CD4-positive, alpha-beta T cell treated with Interleukin-21 for 1 hour (primary cell): ENCODE data around the gene SLC30A1.
A peak's percentile ranks its signal among the peaks of the same experiment; 100 is the strongest.

Source experiments
- DNase-seq: peaks from one replicate; pipeline ENCODE4 v3.0.0-alpha.2; 2020

SLC30A1 gene

DNA sequence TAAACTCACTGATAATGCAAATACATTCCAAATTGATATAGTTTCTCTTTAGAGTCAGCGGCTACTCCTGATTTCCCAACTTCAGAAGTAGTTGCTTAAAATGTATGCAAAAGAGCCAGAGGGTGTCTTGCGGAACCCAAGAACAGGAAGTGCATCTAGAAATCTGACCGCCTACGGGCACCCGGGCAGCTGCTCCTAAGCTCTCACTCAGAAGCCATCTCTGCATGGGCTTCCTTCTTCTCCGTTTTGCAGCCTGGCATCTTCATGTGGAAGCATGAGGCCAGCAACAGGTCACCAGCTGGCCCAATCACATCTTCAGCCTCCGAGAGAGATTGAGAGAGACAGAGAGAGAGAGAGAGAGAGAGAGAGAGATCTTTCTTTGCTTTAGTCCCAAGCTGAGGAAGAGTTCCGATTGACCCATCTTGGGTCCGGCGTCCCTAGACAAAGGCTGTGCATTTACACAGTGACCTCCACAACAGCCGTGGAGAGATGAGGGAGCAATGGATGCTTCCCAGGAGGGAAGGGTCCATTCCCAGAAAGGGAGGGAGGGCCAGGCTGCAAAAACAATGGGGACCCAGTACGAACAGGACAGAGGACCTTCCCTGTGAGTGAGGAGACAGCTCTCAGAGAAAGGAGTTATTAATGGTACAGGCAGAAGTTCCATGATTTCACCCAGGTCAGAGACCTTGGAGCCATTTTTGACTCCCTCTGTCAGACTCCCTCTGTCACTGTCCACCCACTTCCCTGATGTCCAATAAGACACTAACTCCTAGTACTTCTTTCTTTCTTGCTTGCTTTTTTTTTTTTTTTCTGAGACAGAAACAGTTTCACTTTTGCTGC is 28.2 kb upstream of the SLC30A1 start:
- DNase-seq, result peak; percentile 30

DNA sequence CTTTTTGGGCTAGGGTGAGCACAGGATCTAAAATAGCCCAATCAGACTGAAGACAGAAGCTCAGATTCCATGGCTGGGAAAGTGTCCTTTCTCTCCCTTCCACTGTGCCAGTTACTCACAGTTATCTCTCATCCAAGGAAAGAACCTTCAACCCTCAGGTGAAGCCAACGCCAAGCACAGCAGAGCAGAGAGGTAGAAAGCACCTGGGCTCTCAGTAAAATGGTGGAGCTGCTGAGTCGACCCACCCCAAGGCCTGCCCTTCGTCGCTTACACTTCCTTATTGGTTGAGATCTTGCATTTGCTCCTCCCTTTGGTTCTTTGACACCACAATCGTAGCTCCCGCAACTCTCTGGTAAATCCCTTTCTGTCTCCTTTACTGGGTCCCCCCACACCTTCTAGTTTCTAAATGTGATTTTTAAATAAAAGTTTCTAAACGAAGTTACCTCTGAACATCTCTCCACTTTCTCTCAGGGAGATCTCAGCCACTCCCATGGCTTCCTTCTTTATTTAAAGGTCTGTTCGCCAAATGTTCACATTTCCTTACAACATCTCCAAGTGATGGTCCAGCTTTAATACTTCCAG is 27.5 kb upstream of the SLC30A1 start:
- DNase-seq, result peak; percentile 11

DNA sequence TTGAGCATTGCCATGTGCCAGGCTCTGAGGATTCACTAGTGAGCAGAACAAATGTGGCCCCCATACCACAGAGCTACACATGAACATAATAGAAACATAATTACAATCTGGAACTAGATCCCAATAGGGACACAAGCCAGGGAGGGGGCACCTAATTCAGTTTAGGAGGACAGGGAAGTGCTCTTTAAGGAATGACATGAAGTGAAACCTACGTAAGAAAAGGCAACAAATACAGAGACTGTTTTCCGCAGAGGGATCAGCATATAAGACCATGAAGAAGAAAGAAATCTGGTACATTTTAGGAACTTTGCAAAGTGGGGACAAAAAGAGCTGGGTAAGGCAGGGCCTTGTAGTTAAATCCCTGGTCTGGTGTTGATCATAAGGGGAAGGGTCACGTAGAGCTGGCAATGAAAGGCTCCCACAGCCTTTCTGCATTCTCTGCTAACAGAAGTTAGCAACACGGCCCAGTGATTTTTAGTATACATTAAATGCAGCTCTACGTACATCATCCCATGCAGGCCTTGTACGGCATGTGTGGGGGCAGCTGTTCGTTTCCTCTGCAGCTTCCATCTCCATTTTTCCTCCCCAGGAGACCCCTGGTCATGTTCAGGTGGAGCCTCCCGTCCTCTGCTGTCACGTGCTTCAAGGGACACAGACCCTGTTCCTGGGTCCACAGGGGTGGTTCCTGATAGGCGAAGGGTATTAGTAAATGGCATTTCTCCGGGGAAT is 26.8 kb upstream of the SLC30A1 start:
- DNase-seq, result no peak

DNA sequence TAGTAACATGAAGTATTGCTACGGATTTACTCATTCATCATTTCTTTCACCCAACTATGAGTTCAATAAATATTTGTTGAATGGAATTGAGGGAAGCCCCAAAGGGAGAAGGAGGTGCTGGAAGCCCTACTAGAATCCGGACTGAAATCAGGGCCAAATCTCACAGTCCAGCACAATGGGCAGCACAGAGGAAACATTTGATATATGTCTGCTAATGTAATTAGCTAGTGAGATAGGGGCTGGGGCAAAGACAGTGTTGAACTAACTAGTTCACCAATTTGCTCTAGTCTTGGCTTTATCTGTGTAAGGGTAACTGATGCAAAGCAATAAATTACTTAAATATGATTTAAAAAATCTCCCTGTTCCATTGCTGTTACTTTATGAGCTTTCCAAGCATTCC is 26.1 kb upstream of the SLC30A1 start:
- DNase-seq, result no peak

DNA sequence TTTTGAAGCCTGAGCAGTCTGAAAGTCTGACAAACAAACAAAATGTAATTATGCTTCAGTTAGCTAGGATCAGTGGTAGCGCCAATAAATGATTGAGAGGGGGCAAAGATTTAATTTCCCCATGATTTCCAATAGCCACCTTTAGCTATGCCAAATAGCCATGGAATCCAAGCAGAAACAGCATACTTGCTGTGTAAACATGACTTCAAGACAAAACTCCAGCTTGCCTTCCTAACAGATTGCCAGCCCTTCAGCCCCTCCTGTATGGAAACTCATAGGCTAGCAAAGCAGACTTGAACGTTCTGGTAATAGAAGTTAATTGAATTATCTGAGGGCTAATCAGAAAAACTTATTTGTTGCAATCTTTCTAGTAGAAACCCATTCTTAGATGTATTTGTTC is 25.6 kb upstream of the SLC30A1 start:
- DNase-seq, result no peak

DNA sequence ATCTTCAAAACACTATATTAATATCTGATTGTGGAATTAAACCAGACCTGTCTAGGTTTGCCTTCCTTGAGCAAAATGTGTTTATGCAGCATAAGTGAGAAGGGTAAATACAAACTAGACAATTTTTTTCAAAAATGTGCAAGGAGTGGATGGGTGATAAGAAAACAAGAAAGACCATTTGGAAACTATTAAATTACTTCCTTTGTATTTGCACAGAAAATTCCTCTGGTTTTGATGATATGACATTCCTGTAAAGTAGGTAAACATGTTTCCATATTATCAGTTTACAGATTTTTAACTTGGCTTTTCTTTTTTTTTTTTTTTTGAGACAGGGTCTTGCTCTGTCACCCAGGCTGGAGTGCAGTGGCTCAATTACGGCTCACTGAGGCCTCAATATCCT is 24.8 kb upstream of the SLC30A1 start:
- DNase-seq, result no peak

DNA sequence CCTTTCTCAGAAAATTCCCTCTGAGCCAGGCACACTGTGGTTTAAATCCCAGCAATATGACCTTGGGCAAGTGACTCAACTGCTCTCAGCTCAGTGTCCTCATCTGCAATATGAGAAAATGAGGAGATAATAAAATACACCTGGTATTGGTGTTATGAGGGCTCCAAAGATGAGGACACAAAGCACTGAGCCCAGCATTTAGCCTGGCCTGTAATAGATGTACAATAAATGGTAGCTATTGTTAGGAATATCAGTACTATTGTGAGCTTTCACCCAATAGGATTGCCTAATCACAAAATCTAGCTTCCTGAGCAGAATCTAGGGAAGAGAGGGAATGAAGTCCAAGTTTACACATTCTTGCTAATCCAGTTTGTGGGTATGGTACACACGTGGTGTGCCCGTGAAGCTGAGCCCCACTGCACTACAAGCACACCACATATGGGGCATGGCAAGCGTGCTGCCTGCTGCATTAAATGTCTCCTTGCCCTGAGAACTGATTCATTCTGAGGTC is 24.3 kb upstream of the SLC30A1 start:
- DNase-seq, result no peak

DNA sequence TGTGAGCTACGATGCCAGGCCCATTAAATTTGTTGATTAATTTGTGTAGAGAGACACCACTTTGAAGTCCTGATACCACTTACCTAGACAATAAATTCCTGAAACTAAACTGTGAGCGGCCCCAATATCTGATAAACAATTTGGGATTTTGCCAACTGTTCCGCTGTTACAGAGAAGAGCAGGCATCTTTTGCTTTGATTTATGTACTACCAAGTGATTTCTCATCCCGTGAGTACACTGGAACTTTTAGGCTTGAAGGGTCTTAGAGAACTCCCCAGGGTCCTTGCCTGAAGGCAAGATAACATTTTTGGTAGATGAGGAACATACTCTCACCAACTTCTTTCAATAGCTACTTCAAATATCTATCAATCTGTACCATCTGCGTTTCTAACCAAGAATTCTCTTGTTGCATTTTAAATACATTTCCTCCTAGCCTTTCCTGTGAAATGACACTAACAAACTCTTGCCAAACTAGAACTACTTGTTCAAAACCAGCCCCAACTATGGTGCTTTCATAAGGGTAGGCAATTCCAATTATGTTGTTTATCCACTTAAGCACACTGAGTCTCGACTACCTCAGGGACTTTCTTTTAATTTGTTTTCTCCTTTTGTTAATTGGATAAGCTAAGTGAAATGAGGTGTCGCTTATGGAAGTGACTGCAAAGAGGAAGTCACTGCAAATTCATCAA is 23.2 kb upstream of the SLC30A1 start:
- DNase-seq, result no peak

DNA sequence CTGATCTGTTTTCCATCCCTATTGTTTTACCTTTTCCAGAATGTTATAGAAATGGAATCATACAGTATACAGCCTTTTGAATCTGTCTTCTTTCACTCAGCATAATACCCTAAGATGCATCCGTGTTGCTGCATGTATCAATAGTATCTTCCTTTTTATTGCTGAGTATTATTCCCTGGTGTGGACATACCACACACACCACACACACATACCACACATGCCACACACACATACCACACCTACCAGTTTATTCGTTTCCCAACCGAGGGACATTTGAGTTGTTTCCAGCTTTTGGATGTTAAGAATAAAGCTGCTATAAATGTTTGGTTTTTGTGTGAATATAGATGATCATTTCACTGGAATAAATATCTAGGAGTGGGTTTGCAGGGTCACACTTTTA is 22.2 kb upstream of the SLC30A1 start:
- DNase-seq, result no peak

DNA sequence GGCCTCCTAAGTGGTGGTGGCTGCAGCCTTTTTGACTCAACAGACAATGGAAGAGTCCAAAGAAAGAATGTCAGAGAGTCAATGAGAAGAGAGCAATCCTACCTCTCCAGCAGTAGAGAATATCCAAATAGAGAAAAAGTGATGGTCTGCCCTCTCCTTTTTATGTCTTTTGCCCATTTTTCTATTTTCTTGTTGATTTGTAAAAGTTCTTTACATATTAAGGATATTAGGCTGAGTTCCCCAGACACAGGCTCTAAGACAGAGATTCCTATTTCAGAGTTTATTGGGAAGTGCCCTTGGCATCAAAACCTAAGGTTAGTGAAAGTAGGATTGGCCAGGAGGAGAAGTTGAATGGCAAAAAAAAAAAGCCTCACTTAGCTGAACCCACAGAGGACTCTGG is 20.3 kb upstream of the SLC30A1 start:
- no peak for DNase-seq

DNA sequence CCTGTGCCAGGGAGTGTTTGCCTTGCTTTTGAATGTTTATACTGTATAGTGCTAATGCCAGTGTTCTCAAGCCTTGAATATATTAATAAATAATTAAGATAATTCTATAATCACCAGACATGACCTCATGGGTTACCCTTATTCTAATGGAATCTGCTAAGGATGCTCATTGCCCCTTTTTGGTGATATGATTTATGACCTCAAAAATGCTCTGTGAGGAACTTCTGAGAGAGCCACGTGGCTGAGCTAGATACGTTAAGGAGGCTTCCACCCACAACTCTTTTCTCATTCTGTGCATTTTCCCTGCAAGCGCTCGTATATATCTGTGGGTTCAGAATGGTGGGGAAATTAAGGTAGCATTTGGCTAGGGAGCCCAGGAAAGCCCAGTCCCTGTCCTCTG is 19.6 kb upstream of the SLC30A1 start:
- no peak for DNase-seq

DNA sequence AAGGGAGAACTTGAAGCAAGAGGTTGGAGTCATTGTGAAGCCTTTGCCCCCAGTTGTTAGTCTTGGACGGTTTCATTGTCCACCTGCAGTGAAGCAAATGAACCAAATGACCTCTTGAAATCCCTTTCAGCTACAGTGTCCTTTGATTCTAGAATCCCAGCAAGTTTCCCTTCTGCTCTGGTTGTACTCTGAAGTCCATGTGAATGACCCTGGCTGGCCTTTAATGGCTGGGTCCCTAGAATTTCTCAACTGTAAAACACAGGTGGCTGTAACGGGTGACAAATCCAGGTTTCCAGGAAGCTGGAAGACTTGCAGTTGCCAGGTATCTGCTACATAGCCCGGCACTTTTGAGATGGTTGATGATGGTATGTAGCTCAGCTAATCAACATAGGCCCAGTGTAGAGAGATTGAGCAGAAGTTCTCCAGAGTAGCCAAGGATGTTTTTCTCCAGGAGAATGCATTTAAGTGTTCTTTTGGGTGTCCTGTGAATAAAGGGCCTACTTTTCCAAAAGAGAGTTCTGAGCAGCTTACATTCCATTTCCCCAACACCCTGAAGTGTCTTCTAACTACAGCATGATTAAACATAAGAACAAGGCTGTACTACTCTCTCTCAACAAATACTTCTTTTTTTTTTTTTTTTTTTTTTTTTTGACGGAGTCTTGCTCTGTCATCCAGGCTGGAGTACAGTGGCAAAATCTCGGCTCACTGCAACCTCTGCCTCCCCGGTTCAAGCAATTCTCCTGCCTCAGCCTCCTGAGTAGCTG is 17.6 kb upstream of the SLC30A1 start:
- DNase-seq, result no peak

DNA sequence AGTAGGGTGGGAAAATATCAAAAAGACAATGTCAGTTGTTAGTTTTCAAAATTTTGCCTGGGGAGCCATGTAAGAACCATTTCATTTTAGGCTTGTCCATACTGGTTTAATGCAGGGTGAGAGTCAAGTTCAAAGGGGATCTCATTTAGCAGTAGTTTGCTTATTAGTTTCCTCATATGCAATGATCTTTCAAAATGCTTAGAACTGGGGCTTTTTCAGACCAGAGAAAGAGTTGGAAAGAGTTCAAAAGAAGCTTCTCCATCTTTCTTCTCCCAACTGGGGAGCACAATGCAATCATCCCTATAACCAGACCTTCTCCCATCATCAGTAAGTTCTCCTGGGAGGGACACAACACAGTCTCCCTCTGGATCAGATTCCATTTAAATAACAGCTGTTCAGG is 16.5 kb upstream of the SLC30A1 start:
- DNase-seq, result no peak

DNA sequence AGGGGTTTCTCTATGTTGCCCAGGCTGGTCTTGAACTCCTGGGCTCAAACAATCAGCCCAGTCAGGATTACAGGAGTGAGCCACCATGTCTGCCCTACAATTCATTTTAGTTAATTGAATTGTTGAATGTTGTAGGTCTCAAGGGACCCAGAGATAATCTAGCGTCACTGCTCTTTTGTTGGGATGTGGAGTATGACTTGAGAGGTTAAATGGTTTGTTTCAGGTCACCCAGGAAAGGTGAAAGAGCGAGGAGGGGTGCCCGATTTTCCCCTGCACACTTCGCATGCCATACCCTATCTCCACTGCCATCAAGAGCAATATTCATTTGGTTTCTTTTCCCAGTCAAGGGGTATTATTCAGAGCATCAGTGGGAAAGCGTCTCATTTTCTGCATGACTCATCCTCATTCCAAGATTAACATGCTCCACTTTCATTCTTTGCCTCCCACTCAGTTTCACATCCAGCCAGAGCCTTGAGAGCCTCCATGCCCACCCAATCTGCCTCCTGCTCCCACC is 13.1 kb upstream of the SLC30A1 start:
- DNase-seq, result no peak

DNA sequence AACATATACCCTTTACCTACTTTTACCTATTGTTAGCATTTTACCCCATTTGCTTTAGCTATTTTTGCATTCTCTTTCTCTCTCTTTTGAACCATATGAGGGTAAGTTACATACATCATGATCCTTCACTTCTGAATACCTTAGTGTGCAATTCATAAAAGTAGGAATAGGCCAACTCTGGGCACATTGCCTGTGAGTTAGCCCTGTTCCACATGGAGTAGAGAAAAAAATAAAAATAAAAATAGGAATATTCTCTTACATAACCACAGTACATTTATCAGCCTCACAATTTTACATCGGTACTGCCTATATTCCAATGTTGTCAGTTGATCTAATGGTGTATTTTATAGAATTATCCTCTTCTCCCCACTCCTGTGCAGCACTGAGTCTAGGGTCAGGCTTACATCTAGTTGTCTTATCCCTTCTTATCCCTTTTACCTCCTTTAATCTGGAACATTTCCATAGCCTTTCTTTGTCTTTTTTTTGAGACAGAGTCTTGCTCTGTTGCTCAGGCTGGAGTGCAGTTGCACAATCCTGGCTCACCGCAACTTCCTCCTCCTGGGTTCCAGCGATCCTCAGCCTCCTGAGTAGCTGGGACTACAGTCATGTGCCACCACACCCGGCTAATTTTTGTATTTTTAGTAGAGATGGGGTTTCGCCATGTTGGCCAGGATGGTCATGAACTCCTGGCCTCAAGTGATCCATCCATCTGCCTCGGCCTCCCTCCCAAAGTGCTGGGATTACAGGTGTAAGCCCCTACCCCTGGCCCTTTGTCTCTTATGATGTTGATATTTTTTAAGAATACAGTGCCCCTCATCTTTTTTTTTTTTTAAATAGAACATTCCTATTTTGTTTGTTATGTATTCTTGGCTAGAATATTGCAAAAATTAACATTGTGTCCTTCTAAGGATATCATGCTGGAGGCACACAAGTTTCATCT is 11.1 kb upstream of the SLC30A1 start:
- DNase-seq, result peak; percentile 13

DNA sequence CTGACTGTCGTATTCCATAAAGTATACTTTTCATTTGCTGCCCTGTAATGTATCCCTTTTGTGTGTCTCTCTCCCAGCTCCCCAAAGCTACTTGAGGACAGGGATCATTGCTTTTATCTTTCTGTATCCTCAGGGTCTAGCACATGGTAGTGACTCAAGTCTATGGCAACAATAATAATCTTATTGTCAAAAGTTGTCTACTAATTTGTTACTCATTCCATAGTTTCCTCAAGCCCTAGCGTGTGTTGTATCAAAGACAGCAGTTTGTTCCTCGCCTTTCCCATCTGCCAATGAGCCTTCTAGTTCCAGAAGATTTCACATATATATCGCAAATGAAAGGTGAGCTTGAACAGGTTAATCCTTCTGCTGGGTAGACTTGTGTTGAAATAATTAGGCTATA is 9.8 kb upstream of the SLC30A1 start:
- DNase-seq, result no peak

DNA sequence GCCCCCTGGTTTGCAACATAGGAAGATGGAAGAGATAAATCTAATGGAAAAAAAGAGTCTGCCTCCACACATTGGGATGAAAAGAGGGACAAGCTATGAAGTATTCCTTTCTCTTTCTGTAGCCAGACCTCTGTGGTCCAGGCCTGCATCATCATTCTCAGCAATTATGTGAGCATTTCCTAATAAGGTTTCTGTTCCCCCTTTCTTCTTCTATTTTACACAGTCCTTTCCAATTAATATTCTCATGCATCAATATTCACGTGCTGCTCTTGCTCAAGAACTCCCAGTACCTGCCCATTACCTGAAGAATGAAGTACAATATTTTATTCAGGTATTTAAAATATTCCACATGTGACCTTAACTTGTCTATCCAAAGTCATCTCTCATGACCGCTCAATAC is 8.2 kb upstream of the SLC30A1 start:
- no peak for DNase-seq

DNA sequence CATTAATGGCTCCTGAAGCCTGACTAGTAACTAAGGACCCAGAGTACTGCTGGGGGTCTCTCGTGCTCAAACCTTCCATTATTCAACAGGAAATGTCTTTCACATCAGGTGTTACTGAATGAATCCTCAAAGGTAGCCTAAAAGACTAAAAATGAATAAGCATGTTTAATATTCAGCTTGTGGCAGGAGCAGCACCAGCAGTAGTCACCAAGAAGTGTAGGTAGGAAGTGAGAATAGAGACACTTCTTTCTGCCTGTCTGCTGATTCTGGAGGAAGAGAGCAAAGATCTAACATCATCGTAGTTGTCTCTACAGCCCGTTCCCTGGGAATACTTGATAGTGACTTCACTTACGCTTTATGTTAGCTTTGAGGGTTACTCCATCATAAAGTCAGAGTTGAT is 7.6 kb upstream of the SLC30A1 start:
- DNase-seq, result no peak

DNA sequence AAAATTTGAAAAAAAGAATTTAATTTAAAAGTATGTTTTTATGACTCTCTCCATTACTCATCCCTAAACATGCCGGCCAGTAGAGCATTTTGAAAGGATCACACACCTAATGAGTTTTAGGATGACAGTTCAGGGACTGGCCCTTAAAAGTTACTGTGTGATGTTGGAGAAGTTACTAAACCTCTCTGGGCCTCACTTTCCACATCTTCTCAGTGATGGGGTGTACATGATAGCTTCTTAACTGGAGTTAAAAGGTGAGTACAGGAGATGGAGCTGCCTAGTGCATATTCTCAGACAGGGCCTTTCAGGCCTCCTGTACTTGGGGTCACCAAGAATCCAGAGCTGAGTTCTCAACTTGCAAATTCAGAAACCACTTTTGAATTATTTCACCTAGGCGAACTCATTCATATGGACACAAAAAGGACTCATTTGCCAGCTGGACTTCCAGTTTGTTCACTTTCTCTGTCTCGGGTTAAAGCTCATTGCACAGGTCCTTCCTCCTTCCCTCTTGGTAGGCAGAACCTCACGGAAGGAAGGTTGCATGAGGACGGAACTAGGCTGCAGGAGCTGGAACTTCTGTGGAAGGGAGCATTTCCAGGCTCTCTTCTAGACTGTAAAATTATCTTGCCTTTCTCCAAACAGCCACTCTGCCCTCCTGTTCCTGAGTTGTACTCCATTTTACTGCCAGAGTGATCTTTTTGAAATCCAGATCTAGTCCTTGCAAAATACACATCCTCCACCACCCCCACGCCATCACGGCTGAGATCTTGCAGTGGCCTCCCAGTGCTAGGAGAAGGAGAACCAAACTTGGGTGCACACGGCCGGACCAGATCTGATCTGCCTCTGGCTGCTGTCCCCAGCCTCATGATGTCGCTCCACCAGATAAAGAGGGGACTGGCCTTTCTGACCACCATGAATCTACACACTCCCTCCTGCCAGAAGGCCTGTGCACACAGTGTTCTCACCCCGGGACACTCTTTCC is 4.3 kb upstream of the SLC30A1 start:
- DNase-seq, result no peak

DNA sequence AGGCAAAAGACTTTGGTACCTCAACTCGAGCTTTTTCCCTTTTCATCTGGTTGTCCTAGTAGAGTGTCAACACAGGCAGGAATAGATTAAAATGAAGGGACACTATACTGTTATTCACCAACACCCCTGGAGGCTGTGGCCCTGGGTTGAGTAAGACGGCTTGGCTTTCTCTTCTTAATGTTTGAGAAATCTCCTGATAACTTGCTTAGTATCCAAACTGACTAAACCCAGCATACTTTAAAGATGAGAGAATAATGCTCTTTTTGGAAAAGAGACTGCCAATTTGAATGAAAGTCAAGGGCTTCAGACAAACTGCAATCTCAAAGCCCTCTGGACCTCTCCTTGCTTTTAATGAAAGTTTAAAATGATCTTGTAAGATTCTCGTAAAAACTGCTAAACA is 2.6 kb upstream of the SLC30A1 start:
- DNase-seq, result no peak
